Osteocyte (in vitro differentiated cells): ENCODE data around the gene MGAT5. TPM values are rescaled to one million over a fixed set of nuclear protein-coding genes. Genes with fewer than 3 reads are reported as not detected.

ENCODE experiments used
- DNase-seq: peaks from one replicate; pipeline ENCODE4 v3.0.0; 2021; ENCODE audit warnings: mixed read lengths; ENCODE audit not compliant: unreplicated experiment; ENCODE audit errors: extremely low spot score
- H3K27ac Mint-ChIP-seq: one replicate; pipeline ENCODE4 v1.8.0; 2021; ENCODE audit warnings: mild to moderate bottlenecking, mixed read lengths; ENCODE audit not compliant: unreplicated experiment
- H3K27me3 Mint-ChIP-seq: one replicate; pipeline ENCODE4 v1.8.0; 2021; ENCODE audit warnings: mixed read lengths; ENCODE audit not compliant: unreplicated experiment
- H3K36me3 Mint-ChIP-seq: one replicate; pipeline ENCODE4 v1.8.0; 2021; ENCODE audit warnings: mixed read lengths; ENCODE audit not compliant: unreplicated experiment
- H3K4me1 Mint-ChIP-seq: one replicate; pipeline ENCODE4 v1.8.0; 2021; ENCODE audit warnings: mixed read lengths; ENCODE audit not compliant: unreplicated experiment
- H3K4me3 Mint-ChIP-seq: one replicate; pipeline ENCODE4 v1.8.0; 2021; ENCODE audit warnings: mild to moderate bottlenecking, moderate library complexity, mixed read lengths; ENCODE audit not compliant: unreplicated experiment
- H3K9me3 Mint-ChIP-seq: one replicate; pipeline ENCODE4 v1.8.0; 2021; ENCODE audit warnings: mixed read lengths; ENCODE audit not compliant: unreplicated experiment
- CTCF ChIP-seq: fragments of 200-600 bp; sonication (generic); IDR thresholded peaks from 2 replicates; pipeline ENCODE4 v1.5.0; 2021; ENCODE audit warnings: antibody characterized with exemption, mild to moderate bottlenecking, moderate library complexity
- total RNA-seq: library from RNA; stranded (reverse); gene quantifications from 2 replicates; pipeline ENCODE4 v1.2.1, GENCODE V29; 2021

Gene MGAT5
- total RNA-seq, 1 donor from 2014 or later = 22.6 TPM

DNA sequence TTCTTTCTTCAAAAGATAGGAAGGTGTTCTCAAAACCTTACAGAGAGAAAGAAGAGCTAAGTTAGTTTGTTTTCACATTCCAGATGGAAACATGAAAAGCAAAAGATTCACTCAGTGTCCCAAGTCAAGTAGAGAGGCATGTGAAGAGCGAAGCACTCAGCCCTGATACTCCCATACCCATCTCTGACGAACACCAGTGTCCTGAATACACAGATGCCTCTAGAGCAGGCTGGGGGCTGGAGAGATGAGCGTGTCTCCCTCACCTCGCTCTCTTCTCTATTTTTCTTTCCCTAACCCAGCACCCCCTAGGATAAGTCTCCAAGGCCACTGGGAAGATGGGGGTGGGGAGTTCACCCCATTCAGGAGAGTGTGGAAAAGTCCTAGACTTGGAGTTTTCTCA is 237.2 kb downstream of the MGAT5 start:
- Mint-ChIP-seq H3K27ac (no peak overlapping the region), H3K36me3 (no peaks in the 10 kb centered on the region), H3K4me1 (no peaks in the 10 kb centered on the region), H3K9me3 (no peaks in the 10 kb centered on the region), H3K27me3 (peaks cover 19% of the 10 kb centered on the region), H3K4me3 (no peak overlapping the region)
- TF ChIP-seq CTCF = no peak
- DNase-seq = no peak

DNA sequence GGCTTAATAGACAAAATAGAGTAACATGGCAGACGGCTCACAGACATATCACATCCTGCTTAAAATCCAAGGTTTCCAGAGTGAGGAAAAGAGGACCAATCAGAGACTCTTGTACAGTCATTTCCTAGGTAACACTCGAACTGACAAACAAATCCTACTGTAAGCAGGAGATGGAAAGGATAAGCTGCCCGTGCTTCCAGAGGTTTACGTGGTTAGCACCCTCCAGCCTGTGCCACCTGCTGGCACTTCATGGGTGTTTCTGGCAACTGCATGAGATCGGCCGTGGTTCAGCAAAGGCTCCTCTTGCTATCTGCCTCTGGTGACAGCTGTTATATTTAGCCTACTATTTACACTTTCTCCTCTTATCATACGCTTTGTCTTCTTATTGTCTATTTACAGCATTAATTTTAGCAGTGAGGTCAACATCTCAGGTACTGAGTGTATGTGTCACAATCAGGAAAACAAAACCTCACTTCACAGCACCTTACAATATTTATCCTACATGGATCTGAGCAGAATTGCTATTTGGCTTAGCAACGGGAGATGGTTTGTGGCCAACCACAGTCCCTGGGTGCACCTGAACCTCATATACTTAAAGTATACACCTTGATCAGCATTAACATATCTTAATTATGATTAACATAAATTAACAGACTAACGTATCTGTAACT is 238.0 kb downstream of the MGAT5 start:
- DNase-seq = peak; percentile 23
- TF ChIP-seq CTCF = no peak
- H3K27me3 Mint-ChIP-seq = peaks cover 15% of the 10 kb centered on the region
- no peaks in the 10 kb centered on the region for H3K4me1 Mint-ChIP-seq
- no peaks in the 10 kb centered on the region for H3K9me3 Mint-ChIP-seq
- no peak overlapping the region for H3K27ac Mint-ChIP-seq
- no peaks in the 10 kb centered on the region for H3K36me3 Mint-ChIP-seq
- H3K4me3 Mint-ChIP-seq = no peak overlapping the region

DNA sequence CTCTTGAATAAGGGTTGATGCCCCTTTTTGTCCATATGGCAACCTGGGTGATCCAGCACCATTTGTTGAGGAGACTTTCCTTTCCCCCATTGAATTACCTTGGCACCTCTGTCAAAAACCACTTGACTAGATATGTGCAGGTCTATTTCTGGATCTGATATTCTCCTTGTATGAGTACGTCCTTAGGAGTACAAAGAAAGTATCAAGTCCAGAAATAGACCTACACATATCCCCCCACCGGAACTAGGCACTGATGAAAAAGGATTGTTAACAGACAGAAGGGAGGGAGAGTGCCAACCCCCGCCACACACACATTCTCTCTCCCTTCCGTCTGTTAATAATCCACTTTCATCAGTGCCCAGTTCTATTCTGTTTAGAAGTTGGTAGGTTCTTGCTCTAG is 239.9 kb downstream of the MGAT5 start:
- Mint-ChIP-seq H3K9me3 (no peaks in the 10 kb centered on the region), H3K27me3 (peaks cover 9% of the 10 kb centered on the region), H3K36me3 (no peaks in the 10 kb centered on the region), H3K4me3 (no peak overlapping the region), H3K27ac (no peak overlapping the region), H3K4me1 (no peaks in the 10 kb centered on the region)
- TF ChIP-seq CTCF = no peak
- DNase-seq = no peak

DNA sequence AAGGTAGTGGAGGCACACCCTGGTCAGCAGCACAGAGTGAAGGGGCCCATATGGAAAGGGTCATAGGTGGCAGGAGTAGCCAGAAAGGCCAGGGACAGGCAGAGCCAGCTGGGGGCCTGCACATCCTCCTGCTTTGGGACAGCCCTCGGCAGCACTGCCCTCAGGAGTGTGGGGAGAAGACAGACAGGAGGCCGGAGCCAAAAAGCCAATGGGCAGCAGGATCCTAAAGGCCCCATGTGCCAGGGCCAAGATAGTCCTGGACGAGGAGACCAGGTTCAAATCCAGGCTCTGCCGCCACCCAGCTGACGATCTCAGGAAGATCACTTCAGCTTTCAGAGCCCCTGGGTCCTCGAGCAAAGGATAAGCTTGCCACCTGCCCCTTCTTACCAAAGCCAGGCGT is 244.8 kb downstream of the MGAT5 start:
- H3K36me3 Mint-ChIP-seq = no peaks in the 10 kb centered on the region
- no peak for TF ChIP-seq CTCF
- H3K4me1 Mint-ChIP-seq = no peaks in the 10 kb centered on the region
- H3K4me3 Mint-ChIP-seq = no peak overlapping the region
- no peak overlapping the region for H3K27ac Mint-ChIP-seq
- no peak for DNase-seq
- H3K9me3 Mint-ChIP-seq = no peaks in the 10 kb centered on the region
- peaks cover 7% of the 10 kb centered on the region for H3K27me3 Mint-ChIP-seq

- H3K27me3 Mint-ChIP-seq = peaks cover 7% of the 10 kb centered on the region
- H3K27ac Mint-ChIP-seq = no peak overlapping the region
- TF ChIP-seq CTCF = no peak
- no peak overlapping the region for H3K4me3 Mint-ChIP-seq
- no peak for DNase-seq
- H3K9me3 Mint-ChIP-seq = no peaks in the 10 kb centered on the region
- H3K4me1 Mint-ChIP-seq = no peaks in the 10 kb centered on the region
- H3K36me3 Mint-ChIP-seq = no peaks in the 10 kb centered on the region
Measured at GRCh38 chr2:134499307-134499926, 245.5 kb downstream of the MGAT5 start.
